GM18520 (cell line): ENCODE measurements around the gene GYS2.

Experiments
- ATAC-seq: cut with Tn5 transposase; IDR thresholded peaks from one replicate; pipeline ENCODE4 v1.9.1; 2021; ENCODE audit not compliant: unreplicated experiment

Gene GYS2

DNA sequence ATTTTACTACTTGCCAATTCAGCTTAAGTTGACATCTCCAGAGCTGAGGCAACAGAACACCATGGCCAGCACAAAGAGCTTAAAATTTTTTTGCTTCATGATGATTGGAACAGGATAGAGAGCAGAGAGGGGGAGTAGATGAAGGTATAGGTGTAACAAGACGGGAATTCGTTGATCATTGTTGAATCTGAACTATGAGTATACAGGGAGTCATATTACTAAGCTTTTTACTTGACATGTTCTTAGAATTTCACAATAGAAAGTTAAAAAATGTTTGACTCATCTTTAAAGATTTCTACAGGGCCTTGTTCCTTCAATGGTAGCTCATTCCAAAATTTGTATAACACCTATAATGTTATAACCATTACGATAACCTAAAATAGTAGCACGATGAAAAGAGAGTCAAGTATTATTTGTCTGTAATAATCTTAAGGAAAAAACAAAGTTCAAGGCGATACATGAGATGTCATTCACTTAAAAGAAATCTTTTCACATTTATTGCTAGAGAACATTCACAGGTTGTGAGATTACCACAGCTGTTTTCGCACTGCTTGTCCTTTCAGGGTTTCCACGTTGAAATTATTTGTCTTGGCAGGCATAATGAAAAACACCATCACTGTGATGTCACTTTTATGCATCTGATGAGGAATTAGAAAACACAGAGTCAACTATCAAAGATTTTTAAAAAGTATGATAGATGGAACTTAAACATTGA is 44.6 kb downstream of the GYS2 start:
- ATAC-seq, result no peak

GRCh38 chr12:21558100-21558679 is 46.5 kb downstream of the GYS2 start:
- no peak for ATAC-seq

- no peak for ATAC-seq
Observed at GRCh38 chr12:21553329-21553675, 51.3 kb downstream of the GYS2 start.

GRCh38 chr12:21552635-21553328 is 51.9 kb downstream of the GYS2 start:
- ATAC-seq, result no peak

DNA sequence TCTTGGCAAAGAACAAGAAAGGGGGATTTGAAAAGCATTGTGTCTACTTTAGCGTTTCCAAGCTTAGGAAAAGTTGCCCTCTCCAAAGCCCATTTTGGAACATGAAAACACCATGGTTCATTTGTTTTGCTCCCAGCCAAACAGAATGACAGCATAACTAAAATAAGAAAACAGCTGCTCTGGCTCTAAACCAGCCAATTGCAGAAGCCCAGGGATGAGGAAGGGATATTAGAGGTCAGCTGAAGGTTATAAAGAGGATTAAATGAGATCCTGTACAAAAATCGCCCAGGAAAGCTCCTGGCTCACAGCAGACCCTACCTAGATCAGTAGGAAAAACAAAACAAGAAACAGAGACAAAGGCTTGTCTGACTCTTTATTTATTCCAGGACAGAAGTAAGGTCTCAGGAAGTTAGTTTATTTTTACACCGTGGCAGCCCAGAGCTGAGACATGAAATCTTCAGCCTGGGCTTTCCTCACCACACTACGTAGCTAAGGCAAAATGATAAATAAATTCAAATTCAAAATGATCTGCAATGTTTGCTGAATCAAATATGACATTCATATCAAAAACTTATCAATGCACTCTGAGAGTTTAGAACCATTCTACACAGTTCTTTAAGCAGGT is 52.7 kb downstream of the GYS2 start:
- ATAC-seq, result no peak

- no peak for ATAC-seq
Observed at GRCh38 chr12:21547437-21547836, 57.2 kb downstream of the GYS2 start.

GRCh38 chr12:21546716-21547115 is 57.9 kb downstream of the GYS2 start:
- ATAC-seq, result no peak

GRCh38 chr12:21545557-21545956 is 59.1 kb downstream of the GYS2 start:
- no peak for ATAC-seq

DNA sequence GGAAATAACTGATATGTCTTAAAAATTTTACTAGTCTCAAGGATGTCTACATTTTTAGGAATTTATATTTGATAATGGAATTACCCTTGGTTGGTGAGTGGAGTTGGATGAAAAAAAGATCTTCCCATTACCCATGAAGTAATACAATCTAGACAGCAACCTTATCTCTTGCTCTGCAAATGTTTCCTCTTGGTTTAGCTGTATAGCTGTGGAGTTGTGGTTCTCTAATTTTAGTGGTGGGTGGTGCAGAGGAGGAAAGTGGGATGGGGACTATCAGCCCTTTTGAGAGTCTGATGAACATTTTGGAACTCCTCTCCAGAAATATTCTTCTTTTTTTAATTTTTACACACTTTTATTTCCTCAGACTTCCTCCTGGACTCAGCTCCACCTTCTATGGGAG is 61.5 kb downstream of the GYS2 start:
- ATAC-seq, result no peak

DNA sequence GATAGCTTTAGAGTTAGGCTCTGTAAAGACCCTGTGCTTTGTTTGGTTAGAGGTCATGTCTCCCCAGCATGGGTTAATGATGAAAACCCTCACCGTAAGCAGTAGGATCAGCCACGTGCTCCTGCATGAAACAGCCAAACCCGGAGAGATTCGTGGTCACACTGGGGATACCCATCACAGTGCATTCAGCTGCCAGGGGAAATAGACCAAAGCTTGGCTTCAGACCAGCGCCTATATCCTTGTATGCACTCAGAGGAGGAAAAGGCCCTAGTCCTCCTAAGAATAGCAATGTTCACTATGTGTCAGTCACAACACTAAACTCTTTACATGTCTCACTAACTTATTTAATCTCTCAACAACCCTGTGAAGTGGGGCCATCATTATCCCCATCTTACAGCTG is 62.2 kb downstream of the GYS2 start:
- no peak for ATAC-seq

- ATAC-seq, result no peak
Observed at GRCh38 chr12:21541773-21542172, 62.9 kb downstream of the GYS2 start.

DNA sequence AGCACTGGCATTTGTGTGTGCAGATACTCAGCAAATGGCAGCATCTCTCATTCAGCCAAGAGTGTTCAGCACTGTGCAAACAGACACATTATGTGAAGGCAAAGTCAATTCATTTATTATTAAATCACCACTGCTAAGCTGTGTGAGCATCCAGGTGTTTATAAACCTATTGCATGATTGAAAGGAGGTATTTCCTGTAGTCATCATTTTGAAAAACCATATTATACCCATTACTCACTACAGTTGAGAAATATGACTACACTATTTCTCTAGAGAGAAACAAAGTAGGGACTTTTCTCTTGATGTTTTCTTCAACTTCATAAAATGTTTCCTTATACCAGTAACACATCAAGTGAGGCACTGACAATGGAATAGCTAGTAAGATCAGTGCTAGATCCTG is 64.8 kb downstream of the GYS2 start:
- ATAC-seq, result no peak

DNA sequence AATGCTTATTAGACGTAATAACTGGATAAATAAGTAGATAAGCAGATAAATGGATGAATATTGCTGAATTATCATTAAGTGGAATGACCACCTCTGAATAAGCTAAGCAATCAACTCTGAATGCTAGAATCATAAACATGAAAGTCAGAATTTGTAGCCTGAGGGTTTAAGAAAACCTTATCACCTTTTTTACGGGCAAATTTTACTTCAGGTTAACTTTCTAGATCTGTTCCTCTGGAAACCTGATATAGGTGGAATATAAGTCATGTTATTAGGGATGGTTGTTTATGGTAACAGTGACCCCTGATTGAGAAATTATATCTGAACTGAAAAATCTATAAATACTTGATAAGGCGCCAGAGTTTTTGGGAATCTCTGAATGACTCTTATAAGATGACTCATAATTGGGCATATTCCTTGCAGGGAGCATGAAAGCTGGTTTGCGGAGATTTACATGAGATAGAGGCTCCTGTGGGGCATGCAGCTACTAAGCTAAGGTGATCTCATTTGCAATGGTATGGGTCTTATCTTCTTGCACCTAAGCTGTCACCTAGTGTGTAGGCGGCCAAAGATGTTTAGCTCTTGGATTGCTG is 66.5 kb downstream of the GYS2 start:
- no peak for ATAC-seq

- no peak for ATAC-seq
Observed at GRCh38 chr12:21529456-21529855, 75.2 kb downstream of the GYS2 start.

GRCh38 chr12:21528953-21529352 is 75.7 kb downstream of the GYS2 start:
- no peak for ATAC-seq

GRCh38 chr12:21527451-21528180 is 77.0 kb downstream of the GYS2 start:
- ATAC-seq, result peak; percentile 95

DNA sequence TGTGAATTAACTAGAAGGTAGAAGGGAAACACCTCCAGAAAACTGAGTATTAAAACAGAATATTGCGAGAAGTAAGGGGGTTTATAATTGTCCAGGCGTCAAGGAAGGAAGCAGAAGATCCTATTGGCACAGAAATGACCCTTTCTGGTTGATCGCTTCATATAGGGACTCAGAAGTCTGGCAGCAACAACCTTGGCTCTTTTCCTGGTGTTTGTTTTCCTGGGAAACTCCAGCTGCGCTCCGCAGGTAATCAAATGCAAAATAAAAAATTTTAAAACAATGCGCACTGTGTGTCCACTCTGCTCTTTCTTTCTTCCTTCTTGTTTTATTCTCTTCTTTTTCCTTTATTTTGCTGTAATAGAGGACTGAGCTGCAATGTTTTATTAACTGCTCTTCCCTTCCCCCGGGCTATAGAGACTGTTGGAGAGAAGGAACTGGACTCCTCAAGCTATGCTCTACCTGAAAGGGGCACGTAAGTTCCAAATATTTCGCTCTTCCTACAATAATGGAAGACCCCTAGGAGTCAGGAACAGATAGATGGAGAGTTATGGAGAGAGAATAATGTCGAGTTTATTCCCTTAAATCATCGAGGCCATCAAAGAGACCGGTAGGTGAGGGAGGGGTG is 77.8 kb downstream of the GYS2 start:
- no peak for ATAC-seq

GRCh38 chr12:21526053-21526452 is 78.6 kb downstream of the GYS2 start, which contains the start of gene SPX:
Gene SPX (plus strand): TSS chr12:21526296. CDS start chr12:21526473, 177 bp downstream.
- ATAC-seq, result no peak

DNA sequence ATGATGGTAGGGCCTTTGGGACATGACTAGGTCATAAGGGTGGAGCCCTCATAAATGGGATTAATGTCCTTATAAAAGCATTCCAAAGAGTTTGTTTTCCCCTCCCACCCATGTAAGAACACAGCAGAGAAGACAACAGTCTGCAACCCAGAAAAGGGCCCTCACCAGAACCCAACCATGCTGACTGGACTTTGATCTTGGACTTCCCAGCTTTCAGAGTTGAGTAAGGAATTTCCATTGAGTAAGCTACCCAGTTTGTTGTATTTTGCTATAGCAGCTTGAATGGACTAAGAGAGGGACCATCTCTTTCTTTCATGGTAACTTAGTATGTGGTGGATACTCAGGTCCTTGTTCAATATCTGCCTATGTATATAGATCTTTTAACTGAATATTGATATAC is 81.5 kb downstream of the GYS2 start:
- no peak for ATAC-seq

- no peak for ATAC-seq
Observed at GRCh38 chr12:21521541-21521940, 83.1 kb downstream of the GYS2 start.
